Liver (tissue), 9 donors: ENCODE results near the gene TGFBI. TPM values are rescaled to one million over a fixed set of nuclear protein-coding genes. Genes with fewer than 3 reads are reported as not detected.

Experiments used
- DNase-seq: peaks from one replicate; pipeline ENCODE4 v3.0.0-alpha.2; 2017; ENCODE audit warnings: low spot score
- H3K27ac ChIP-seq, 2 donors: one replicate each; pipeline ENCODE4 v1.7.0; 2013; ENCODE audit warnings: inconsistent platforms in 2 of 2, low read length in 2 of 2, control low read depth in 1 of 2, low read depth in 1 of 2, mild to moderate bottlenecking in 1 of 2
- H3K27me3 ChIP-seq, 4 donors: one replicate each; pipeline versions ENCODE4 v1.6.1 to v1.7.0; 2013; ENCODE audit warnings: low read length in 3 of 4, inconsistent platforms in 1 of 4, mild to moderate bottlenecking in 1 of 4, moderate library complexity in 1 of 4; ENCODE audit not compliant: control insufficient read depth in 4 of 4, insufficient read depth in 4 of 4
- H3K36me3 ChIP-seq, 4 donors: one replicate each; pipeline versions ENCODE4 v1.6.1 to v1.7.0; 2013; ENCODE audit warnings: low read length in 3 of 4, mild to moderate bottlenecking in 3 of 4, low read depth in 1 of 4, moderate library complexity in 1 of 4; ENCODE audit not compliant: control insufficient read depth in 4 of 4, insufficient read depth in 3 of 4
- H3K4me1 ChIP-seq, 4 donors: one replicate each; pipeline versions ENCODE4 v1.6.1 to v1.7.0; 2013; ENCODE audit warnings: low read length in 3 of 4, mild to moderate bottlenecking in 3 of 4, moderate library complexity in 1 of 4; ENCODE audit not compliant: control insufficient read depth in 4 of 4, insufficient read depth in 4 of 4
- H3K4me3 ChIP-seq, 3 donors: one replicate each; pipeline versions ENCODE4 v1.6.1 to v1.7.0; 2013; ENCODE audit warnings: low read length in 3 of 3, control low read depth in 1 of 3, low read depth in 1 of 3, mild to moderate bottlenecking in 1 of 3
- H3K9ac ChIP-seq, 2 donors: one replicate each; pipeline ENCODE4 v1.7.0; 2013; ENCODE audit warnings: low read length in 2 of 2, mild to moderate bottlenecking in 2 of 2, moderate library complexity in 2 of 2, control low read depth in 1 of 2, low read depth in 1 of 2
- H3K9me3 ChIP-seq, 4 donors: one replicate each; pipeline versions ENCODE4 v1.6.1 to v1.7.0; 2013; ENCODE audit warnings: low read length in 3 of 4; ENCODE audit not compliant: control insufficient read depth in 4 of 4
- CTCF ChIP-seq: fragments of 150-350 bp; IDR thresholded peaks from 2 replicates; pipeline ENCODE4 v1.5.1; 2017; ENCODE audit warnings: improper control_type of control experiment, low read depth, low read length; ENCODE audit not compliant: missing input control
- EGR1 ChIP-seq, 2 donors: IDR thresholded peaks; 2 replicates each; pipeline ENCODE4 v1.6.1; 2016 to 2018; ENCODE audit warnings: antibody characterized with exemption in 2 of 2, low read depth in 2 of 2
- FOXA1 ChIP-seq: IDR thresholded peaks from 2 replicates; pipeline ENCODE4 v1.6.1; 2016; ENCODE audit warnings: antibody characterized with exemption
- FOXA2 ChIP-seq: IDR thresholded peaks from 2 replicates; pipeline ENCODE4 v1.6.1; 2016; ENCODE audit warnings: antibody characterized with exemption
- GABPA ChIP-seq, 2 donors: IDR thresholded peaks in 1 of 2; conservative IDR thresholded peaks in 1 of 2; 2 replicates each; pipeline ENCODE4 v1.6.1; 2016; ENCODE audit warnings: antibody characterized with exemption in 2 of 2, mild to moderate bottlenecking in 1 of 2, moderate library complexity in 1 of 2
- HNF4A ChIP-seq, 2 donors: conservative IDR thresholded peaks; 2 replicates each; pipeline ENCODE4 v1.6.1; 2016; ENCODE audit warnings: antibody characterized with exemption in 2 of 2, mild to moderate bottlenecking in 2 of 2
- HNF4G ChIP-seq: IDR thresholded peaks from 2 replicates; pipeline ENCODE4 v1.6.1; 2016; ENCODE audit warnings: antibody characterized with exemption
- JUND ChIP-seq, 2 donors: IDR thresholded peaks; 2 replicates each; pipeline ENCODE4 v1.6.1; 2016; ENCODE audit warnings: antibody characterized with exemption in 2 of 2
- NR2F2 ChIP-seq: IDR thresholded peaks from 2 replicates; pipeline ENCODE4 v1.6.1; 2016; ENCODE audit warnings: antibody characterized with exemption
- RAD21 ChIP-seq, 2 donors: IDR thresholded peaks; 2 replicates each; pipeline ENCODE4 v1.6.1; 2016; ENCODE audit warnings: antibody characterized with exemption in 2 of 2, mild to moderate bottlenecking in 2 of 2
- REST ChIP-seq: IDR thresholded peaks from 2 replicates; pipeline ENCODE4 v1.6.1; 2016; ENCODE audit warnings: antibody characterized with exemption, mild to moderate bottlenecking
- SP1 ChIP-seq: IDR thresholded peaks from 2 replicates; pipeline ENCODE4 v1.6.1; 2018; ENCODE audit warnings: antibody characterized with exemption, mild to moderate bottlenecking
- YY1 ChIP-seq: IDR thresholded peaks from 2 replicates; pipeline ENCODE4 v1.6.1; 2016; ENCODE audit warnings: antibody characterized with exemption, mild to moderate bottlenecking
- ZBTB33 ChIP-seq: IDR thresholded peaks from 2 replicates; pipeline ENCODE4 v1.6.1; 2016; ENCODE audit warnings: antibody characterized with exemption
- WGBS: extraction: QIAGEN DNeasy Blood & Tissue Kit; methylation state at CpG from one replicate; pipeline ENCODE4 v1.1.7; 2013; 5-methylcytosine and 5-hydroxymethylcytosine counted together
- polyA plus RNA-seq, 2 donors: library from polyadenylated mRNA; stranded (reverse) in 1 of 2; unstranded in 1 of 2; fragments of 200-250 nt in 1 of 2; fragments of >200 nt in 1 of 2; fragmentation: Nextera tagmentation in 1 of 2; extraction: Ambion mirVana in 1 of 2; gene quantifications; one replicate each; pipeline versions ENCODE4 v1.2.1 to v1.2.3, GENCODE V29; 2013 to 2015
- total RNA-seq, 2 donors: library from RNA; depleted of rRNA; stranded (reverse); fragments of >200 nt; gene quantifications; one replicate each; pipeline ENCODE4 v1.2.3, GENCODE V29; 2014
- donor health status: healthy.
- donor health status: healthy.
- donor health status: healthy.
- donor health status: healthy.
- donor health status: healthy.

Gene TGFBI
- total and polyA plus RNA-seq, 4 donors: 33.7 to 144 (median 44.1) TPM

DNA sequence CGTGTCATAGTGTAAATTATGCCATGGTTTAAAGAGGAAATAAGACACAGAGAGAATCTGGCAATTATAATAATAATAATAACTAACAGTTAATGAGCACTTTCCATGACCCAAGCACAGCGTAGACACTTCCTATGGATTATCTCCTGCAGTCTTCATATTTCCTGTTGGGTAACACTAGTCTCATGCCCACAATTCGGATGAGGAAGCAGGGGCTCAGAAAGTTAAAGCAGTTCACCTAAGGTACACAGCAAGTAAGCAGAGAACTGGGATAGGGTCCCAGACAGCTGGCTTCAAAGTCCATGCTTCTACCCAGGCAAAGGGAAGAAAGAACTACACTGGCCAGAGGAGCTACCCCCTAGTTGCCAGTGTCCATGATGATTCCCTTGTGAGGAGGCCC is 27.9 kb upstream of the TGFBI start:
- WGBS: 75% methylated on average over 3 of the region's 3 CpGs
- H3K27ac ChIP-seq: no peak overlapping the region

More for the DNA sequence above, 27.9 kb upstream of the TGFBI start:
- Histone ChIP-seq H3K9me3 (no peaks in the 10 kb centered on the region), H3K36me3 (no peaks in the 10 kb centered on the region), H3K9ac (no peak overlapping the region), H3K4me3 (no peak overlapping the region), H3K4me1 (no peaks in the 10 kb centered on the region), H3K27me3 (no peaks in the 10 kb centered on the region)
- DNase-seq: no peak
- no peak for TF ChIP-seq EGR1 (IDR thresholded peaks at IDR 0.05; ENCODE audit: low read depth in 2 of 2)
- TF ChIP-seq HNF4G: no peak
- TF ChIP-seq ZBTB33: no peak
- TF ChIP-seq FOXA1: no peak
- no peak for TF ChIP-seq RAD21 (IDR thresholded peaks at IDR 0.05)
- no peak for TF ChIP-seq GABPA (IDR thresholded peaks at IDR 0.05 in 1 of 2, conservative IDR thresholded peaks at IDR 0.05 in 1 of 2)
- no peak for TF ChIP-seq CTCF
- TF ChIP-seq SP1: no peak
- TF ChIP-seq JUND (IDR thresholded peaks at IDR 0.05): no peak
- TF ChIP-seq FOXA2: no peak
- no peak for TF ChIP-seq YY1
- no peak for TF ChIP-seq NR2F2
- TF ChIP-seq HNF4A (conservative IDR thresholded peaks at IDR 0.05): no peak
- TF ChIP-seq REST: no peak
